ENCODE measurements around the gene UBAC2.
"Not testable (repeated sequence)": the region's sequence is repeated elsewhere in the genome, so short reads cannot be mapped to it uniquely, and the experiment has no call there.

Gene UBAC2

GRCh38 chr13:99249178-99249577 is 48.5 kb downstream of the UBAC2 start:
- DNase-seq (ENCODE audit: low spot score): not testable (repeated sequence)

- DNase-seq (ENCODE audit: low spot score): not testable (repeated sequence)
These were observed 49.0 kb downstream of the UBAC2 start for GRCh38 chr13:99249606-99250005.

- DNase-seq (ENCODE audit: low spot score): no peak
These were observed 50.5 kb downstream of the UBAC2 start for GRCh38 chr13:99250982-99251825.

GRCh38 chr13:99251921-99252320 is 51.3 kb downstream of the UBAC2 start:
- no peak for DNase-seq (ENCODE audit: low spot score)

GRCh38 chr13:99254830-99255229 is 54.2 kb downstream of the UBAC2 start:
- no peak for DNase-seq (ENCODE audit: low spot score)

- DNase-seq (ENCODE audit: low spot score): no peak
These were observed 54.6 kb downstream of the UBAC2 start for GRCh38 chr13:99255271-99255670.

- no peak for DNase-seq (ENCODE audit: low spot score)
These were observed 55.6 kb downstream of the UBAC2 start for GRCh38 chr13:99256283-99256682.

GRCh38 chr13:99256709-99257108 is 56.1 kb downstream of the UBAC2 start:
- no peak for DNase-seq (ENCODE audit: low spot score)

GRCh38 chr13:99257291-99257690 is 56.6 kb downstream of the UBAC2 start:
- no peak for DNase-seq (ENCODE audit: low spot score)

GRCh38 chr13:99258210-99258860 is 57.7 kb downstream of the UBAC2 start, which contains the start of gene GPR18:
GPR18 (minus strand) TSS chr13:99258379; CDS start chr13:99255872, 2,507 bp downstream.
- DNase-seq (ENCODE audit: low spot score): no peak

- no peak for DNase-seq (ENCODE audit: low spot score)
These were observed 58.3 kb downstream of the UBAC2 start for GRCh38 chr13:99258946-99259345.

GRCh38 chr13:99260216-99260615 is 59.6 kb downstream of the UBAC2 start:
- no peak for DNase-seq (ENCODE audit: low spot score)

GRCh38 chr13:99261059-99261458 is 60.4 kb downstream of the UBAC2 start:
- no peak for DNase-seq (ENCODE audit: low spot score)

- DNase-seq (ENCODE audit: low spot score): no peak
These were observed 62.6 kb downstream of the UBAC2 start for GRCh38 chr13:99263126-99263785.

- DNase-seq (ENCODE audit: low spot score): no peak
These were observed 63.4 kb downstream of the UBAC2 start for GRCh38 chr13:99264051-99264450.

GRCh38 chr13:99265162-99265800 is 64.6 kb downstream of the UBAC2 start:
- DNase-seq (ENCODE audit: low spot score): no peak

- DNase-seq (ENCODE audit: low spot score): peak; percentile 24
These were observed 65.3 kb downstream of the UBAC2 start for GRCh38 chr13:99265821-99266426.

- DNase-seq (ENCODE audit: low spot score): no peak
These were observed 66.2 kb downstream of the UBAC2 start for GRCh38 chr13:99266827-99267226.

GRCh38 chr13:99267927-99268326 is 67.3 kb downstream of the UBAC2 start:
- no peak for DNase-seq (ENCODE audit: low spot score)

- DNase-seq (ENCODE audit: low spot score): no peak
These were observed 68.2 kb downstream of the UBAC2 start for GRCh38 chr13:99268822-99269221.

- DNase-seq (ENCODE audit: low spot score): no peak
These were observed 69.1 kb downstream of the UBAC2 start for GRCh38 chr13:99269627-99270241.
